GM12878 (cell line): Measurements from ENCODE around the gene CPLANE2. TPM values are rescaled to one million over a fixed set of nuclear protein-coding genes. Genes with fewer than 3 reads are reported as not detected.

Source experiments
- ATAC-seq: fragments of 200-7000 bp; cut with Tn5 transposase; 3 replicates; pipeline ENCODE4 v1.9.1; 2020; ENCODE audit warnings: mild to moderate bottlenecking, moderate library complexity
- BruUV-seq: library from RNA; stranded (reverse); fragments of 400-500 nt; replicated peaks from 2 replicates; lab custom pipeline; 2021; lab: Mats Ljungman, UMichigan
- CTCF ChIA-PET: fragments of 300-600 bp; sonication (Branson Sonifier 250); formaldehyde crosslinking; extraction: SDS; loops from one replicate; lab custom pipeline; 2021; ENCODE audit warnings: inconsistent platforms; lab: Yijun Ruan, JAX
- POLR2A ChIA-PET: fragments of 350-600 bp; formaldehyde crosslinking; extraction: SDS; loops from one replicate; lab custom pipeline; 2021; ENCODE audit warnings: inconsistent platforms; lab: Charles Lee
- RAD21 ChIA-PET: fragments of 300-600 bp; sonication (Branson Sonifier 250); formaldehyde crosslinking; loops from one replicate; lab custom pipeline; 2023; ENCODE audit warnings: antibody characterized with exemption; ENCODE audit not compliant: unreplicated experiment; lab: Charles Lee
- SMC1A ChIA-PET: fragments of 300-600 bp; sonication (Branson Sonifier 250); formaldehyde crosslinking; loops from one replicate; lab custom pipeline; 2023; ENCODE audit not compliant: unreplicated experiment, uncharacterized antibody; lab: Charles Lee
- DNase-seq: peaks from one replicate; pipeline ENCODE4 v3.0.0-alpha.2; 2011; ENCODE audit warnings: low read depth, low spot score
- FAIRE-seq: peaks from 3 replicates; lab custom pipeline; 2011; peaks lifted over from hg19 to GRCh38; lab: Jason Lieb, UNC
- H2AFZ ChIP-seq: 2 replicates; pipeline ENCODE4 v1.6.0; 2011; ENCODE audit warnings: low read depth, low read length, control low read depth; ENCODE audit not compliant: control insufficient read depth
- H3K27ac ChIP-seq: 2 replicates; pipeline ENCODE4 v1.5.1; 2011; ENCODE audit warnings: control low read depth; ENCODE audit not compliant: control insufficient read depth, insufficient read depth
- H3K27me3 ChIP-seq, 2 experiments: replicated peaks in 1 of 2; 2 replicates each; pipeline versions ENCODE4 v1.6.0 to v1.6.1; 2011; ENCODE audit warnings: low read length in 1 of 2; ENCODE audit not compliant: control insufficient read depth in 2 of 2, insufficient read depth in 2 of 2
- H3K36me3 ChIP-seq, 2 experiments: 2 replicates each; pipeline ENCODE4 v1.5.1; 2011; ENCODE audit warnings: low read length in 1 of 2; ENCODE audit not compliant: control insufficient read depth in 2 of 2, insufficient read depth in 2 of 2
- H3K4me1 ChIP-seq: 2 replicates; pipeline ENCODE4 v1.6.1; 2011; ENCODE audit warnings: mild to moderate bottlenecking, low read length, moderate library complexity, mixed read lengths; ENCODE audit not compliant: control insufficient read depth, insufficient read depth
- H3K4me2 ChIP-seq: 2 replicates; pipeline ENCODE4 v1.6.0; 2011; ENCODE audit warnings: control low read depth; ENCODE audit not compliant: control insufficient read depth, insufficient read depth
- H3K4me3 ChIP-seq: fragments of 200-600 bp; sonication (generic); 2 replicates; pipeline ENCODE4 v1.5.1; 2016
- H3K79me2 ChIP-seq: 2 replicates; pipeline ENCODE4 v1.6.0; 2011; ENCODE audit warnings: low read length; ENCODE audit not compliant: control insufficient read depth, insufficient read depth
- H3K9ac ChIP-seq: 2 replicates; pipeline ENCODE4 v1.8.0; 2011; ENCODE audit warnings: low read length, control low read depth, mixed read lengths; ENCODE audit not compliant: control insufficient read depth, insufficient read depth
- H3K9me3 ChIP-seq: replicated peaks from 3 replicates; pipeline ENCODE4 v1.5.1; 2011; ENCODE audit warnings: mild to moderate bottlenecking, low read length; ENCODE audit not compliant: control insufficient read depth, insufficient read depth
- H4K20me1 ChIP-seq: 2 replicates; pipeline ENCODE4 v1.6.0; 2011; ENCODE audit not compliant: control insufficient read depth, insufficient read depth
- BCL3 ChIP-seq: IDR thresholded peaks from 2 replicates; pipeline ENCODE4 v1.6.1; 2011; ENCODE audit warnings: borderline replicate concordance, low read depth, mild to moderate bottlenecking, moderate library complexity, low read length; ENCODE audit not compliant: insufficient read depth, poor library complexity, severe bottlenecking
- FOXM1 ChIP-seq: IDR thresholded peaks from 2 replicates; pipeline ENCODE4 v1.6.1; 2012; ENCODE audit warnings: low read depth, mild to moderate bottlenecking, inconsistent platforms, low read length, moderate library complexity
- IRF3 ChIP-seq: fragments of 450-650 bp; IDR thresholded peaks from 2 replicates; pipeline ENCODE4 v1.6.1; 2014; ENCODE audit warnings: mild to moderate bottlenecking
- IRF5 ChIP-seq: fragments of 450-650 bp; IDR thresholded peaks from 2 replicates; pipeline ENCODE4 v1.6.1; 2017; ENCODE audit warnings: borderline replicate concordance
- LARP7 ChIP-seq: fragments of 450-650 bp; IDR thresholded peaks from 2 replicates; pipeline ENCODE4 v1.6.1; 2017; ENCODE audit warnings: mild to moderate bottlenecking
- MEF2A ChIP-seq: IDR thresholded peaks from 2 replicates; pipeline ENCODE4 v1.6.1; 2011; ENCODE audit warnings: low read depth, mild to moderate bottlenecking, low read length, moderate library complexity; ENCODE audit not compliant: insufficient read depth
- MEF2B ChIP-seq: fragments of 450-650 bp; IDR thresholded peaks from 2 replicates; pipeline ENCODE4 v1.6.1; 2018; ENCODE audit warnings: mild to moderate bottlenecking, moderate library complexity; ENCODE audit not compliant: partially characterized antibody, poor library complexity, severe bottlenecking
- MXI1 ChIP-seq: fragments of 150-350 bp; IDR thresholded peaks from 2 replicates; pipeline ENCODE4 v1.6.1; 2011; ENCODE audit warnings: low read depth, mild to moderate bottlenecking, inconsistent platforms, low read length, improper control_type of control experiment
- SREBF2 ChIP-seq: IDR thresholded peaks from 2 replicates; pipeline ENCODE4 v1.6.1; 2012; ENCODE audit warnings: mild to moderate bottlenecking, low read length
- USF2 ChIP-seq: IDR thresholded peaks from 2 replicates; pipeline ENCODE4 v1.6.1; 2011; ENCODE audit warnings: low read depth, low read length, improper control_type of control experiment, borderline replicate concordance
- ZNF207 ChIP-seq: fragments of 450-650 bp; IDR thresholded peaks from 2 replicates; pipeline ENCODE4 v1.6.1; 2014; ENCODE audit warnings: antibody characterized with exemption, mild to moderate bottlenecking, borderline replicate concordance
- WGBS: methylation state at CpG from one replicate; pipeline ENCODE4 v1.1.6; 2016; ENCODE audit warnings: low lambda C conversion rate; ENCODE audit not compliant: insufficient replicate concordance, insufficient coverage; ENCODE audit errors: missing lambda C conversion rate; 5-methylcytosine and 5-hydroxymethylcytosine counted together
- in situ Hi-C: fragments of 300-500 bp; cut with MboI; formaldehyde crosslinking; loops from 9 replicates; pipeline ENCODE4 v1.14.3; 2018; ENCODE audit warnings: mixed read lengths
- intact Hi-C: fragments of 100-400 bp; cut with micrococcal nuclease; formaldehyde crosslinking; loops from one replicate; pipeline ENCODE4 v1.14.2; 2022; ENCODE audit not compliant: unreplicated experiment
- polyA plus RNA-seq, 11 experiments: library from polyadenylated mRNA; depleted of rRNA in 4 of 11; unstranded in 6 of 11; stranded (reverse) in 5 of 11; fragments of >200 nt; fragmentation: Nextera tagmentation in 4 of 11; fragmentation: Illumina TruSeq in 1 of 11; extraction: Ambion mirVana in 4 of 11; extraction: Trizol in 1 of 11; gene quantifications; 1 replicate in 1 of 11; 2 replicates in 10 of 11; pipeline versions ENCODE4 v1.2.1 to v1.2.3, GENCODE V29; 2011 to 2016; ENCODE audit warnings: inconsistent platforms in 2 of 11, missing spikeins in 2 of 11, low read depth in 1 of 11
- total RNA-seq, 4 experiments: library from RNA; depleted of rRNA in 3 of 4; stranded (reverse); fragments of >200 nt in 3 of 4; fragmentation: Illumina TruSeq in 1 of 4; extraction: Trizol in 1 of 4; gene quantifications; 2 replicates each; pipeline versions ENCODE4 v1.2.1 to v1.2.3, GENCODE V29; 2013 to 2021

CPLANE2 gene
- total and polyA plus RNA-seq, 10 of the 15 experiments (the other 5 are each of a cell fraction or from before 2014, with no cell fraction given) = 0.09 to 4.5 (median 2.3) TPM; not detected in 1

- no TSS peak for BruUV-seq
- FAIRE-seq (no peak), ATAC-seq (no peak)
- Histone ChIP-seq H3K36me3 (peaks cover 2 to 11% of the 10 kb centered on the region in 2 experiments; a peak in 2 of 4 replicates), H4K20me1 (no peaks in the 10 kb centered on the region), H3K9ac (no peak overlapping the region), H3K27me3 (no peaks in the 10 kb centered on the region)
- POLR2A ChIA-PET = no interaction called here
- SMC1A ChIA-PET = interaction anchor here (1.1 kb wide), 1 partner anchor 21 kb away, joined by 3 read pairs; no protein-coding TSS in a partner anchor
- 93% methylated on average over 4 of the region's 4 CpGs for WGBS
- TF ChIP-seq ZNF207 = no peak
- TF ChIP-seq MEF2A = no peak
- no peak for TF ChIP-seq LARP7
- TF ChIP-seq, all 136 proteins: peak for 0
- in situ Hi-C loops (no loop called here), intact Hi-C loops (no loop called here)
- Histone ChIP-seq H3K79me2 (no peaks in the 10 kb centered on the region), H3K9me3 (no peaks in the 10 kb centered on the region), H3K4me1 (no peaks in the 10 kb centered on the region), H2AFZ (no peak overlapping the region), H3K4me2 (no peak overlapping the region), H3K27ac (no peak overlapping the region), H3K4me3 (no peak overlapping the region)
- RAD21 ChIA-PET = no interaction called here
- CTCF ChIA-PET = no interaction called here
- no peak for DNase-seq
These were observed 49.1 kb upstream of the CPLANE2 start for GRCh38 chr1:16286122-16286521.

- FAIRE-seq = no peak
- no TSS peak for BruUV-seq
- Histone ChIP-seq H2AFZ (no peak overlapping the region), H3K9ac (no peak overlapping the region), H3K4me2 (no peak overlapping the region), H3K27ac (no peak overlapping the region), H3K79me2 (no peaks in the 10 kb centered on the region), H3K4me3 (no peak overlapping the region), H4K20me1 (no peaks in the 10 kb centered on the region), H3K36me3 (peaks cover 0 to 3% of the 10 kb centered on the region in 2 experiments; a peak in 1 of 4 replicates), H3K27me3 (no peaks in the 10 kb centered on the region), H3K4me1 (no peaks in the 10 kb centered on the region), H3K9me3 (no peaks in the 10 kb centered on the region)
- WGBS = 98% methylated on average over 2 of the region's 2 CpGs
- no peak for ATAC-seq
- SMC1A ChIA-PET = no interaction called here
- CTCF ChIA-PET = interaction anchor here (0.6 to 0.8 kb wide), 2 partner anchors 95 to 200 kb away, joined by 3 read pairs; no protein-coding TSS in a partner anchor
- in situ Hi-C loops (no loop called here), intact Hi-C loops (no loop called here)
- no peak for DNase-seq
- POLR2A ChIA-PET = no interaction called here
- RAD21 ChIA-PET = interaction anchor here (0.7 kb wide), 1 partner anchor 24 kb away, joined by 3 read pairs; no protein-coding TSS in a partner anchor
- TF ChIP-seq FOXM1 (no peak), IRF5 (no peak), IRF3 (no peak), USF2 (no peak), MXI1 (no peak), BCL3 (no peak), SREBF2 (no peak), ZNF207 (no peak), MEF2B (no peak)
These were observed 44.8 kb upstream of the CPLANE2 start for GRCh38 chr1:16281765-16282164.
